HUES48 (cell line): ENCODE results near the gene HOXB5.

Source experiments
- H3K27ac ChIP-seq: one replicate; pipeline ENCODE4 v1.7.0; 2013; ENCODE audit warnings: low read depth, low read length, inconsistent platforms
- H3K27me3 ChIP-seq: 2 replicates; pipeline ENCODE4 v1.6.1; 2013; ENCODE audit warnings: mild to moderate bottlenecking, low read length; ENCODE audit not compliant: control insufficient read depth, insufficient read depth
- H3K36me3 ChIP-seq: 2 replicates; pipeline ENCODE4 v1.6.1; 2013; ENCODE audit warnings: low read length; ENCODE audit not compliant: control insufficient read depth, insufficient read depth
- H3K4me1 ChIP-seq: 2 replicates; pipeline ENCODE4 v1.6.1; 2013; ENCODE audit warnings: mild to moderate bottlenecking, low read length; ENCODE audit not compliant: control insufficient read depth, insufficient read depth
- H3K4me3 ChIP-seq: 2 replicates; pipeline ENCODE4 v1.5.1; 2013; ENCODE audit warnings: mild to moderate bottlenecking, low read depth, low read length
- H3K9ac ChIP-seq: 2 replicates; pipeline ENCODE4 v1.6.1; 2013; ENCODE audit warnings: mild to moderate bottlenecking, low read depth, low read length, moderate library complexity
- H3K9me3 ChIP-seq: 2 replicates; pipeline ENCODE4 v1.6.1; 2013; ENCODE audit warnings: low read length; ENCODE audit not compliant: control insufficient read depth, insufficient read depth

HOXB5 gene

GRCh38 chr17:48546924-48547807 lies 46.4 kb downstream of the HOXB5 start:
- Histone ChIP-seq H3K4me1 (peaks cover 50% of the 10 kb centered on the region), H3K36me3 (no peaks in the 10 kb centered on the region), H3K9me3 (no peaks in the 10 kb centered on the region), H3K9ac (no peak overlapping the region), H3K27ac (no peak overlapping the region), H3K27me3 (peaks cover 100% of the 10 kb centered on the region), H3K4me3 (peak overlapping the region; percentile 16; the same call in 1 of the 2 replicates)

- Histone ChIP-seq H3K9me3 (no peaks in the 10 kb centered on the region), H3K9ac (no peak overlapping the region), H3K4me1 (peaks cover 54% of the 10 kb centered on the region), H3K4me3 (peak overlapping the region; percentile 5; the same call in 1 of the 2 replicates), H3K27ac (no peak overlapping the region), H3K27me3 (peaks cover 100% of the 10 kb centered on the region), H3K36me3 (no peaks in the 10 kb centered on the region)
Measured at GRCh38 chr17:48546137-48546923, 47.2 kb downstream of the HOXB5 start.

- Histone ChIP-seq H3K4me3 (no peak overlapping the region), H3K4me1 (peaks cover 59% of the 10 kb centered on the region), H3K9ac (no peak overlapping the region), H3K36me3 (no peaks in the 10 kb centered on the region), H3K27ac (no peak overlapping the region), H3K9me3 (no peaks in the 10 kb centered on the region), H3K27me3 (peaks cover 100% of the 10 kb centered on the region)
Measured at GRCh38 chr17:48545539-48545938, 48.0 kb downstream of the HOXB5 start.

- no peak within 1 kb of the TSS for H3K27ac ChIP-seq
- H3K27me3 ChIP-seq = peaks cover 100% of the 10 kb centered on the region
- no peak within 1 kb of the TSS for H3K9ac ChIP-seq
- peak within 1 kb of the TSS; percentile 32 for H3K4me3 ChIP-seq
- H3K36me3 ChIP-seq = no peaks in the 10 kb centered on the region
- H3K9me3 ChIP-seq = no peaks in the 10 kb centered on the region
- H3K4me1 ChIP-seq = peaks cover 59% of the 10 kb centered on the region
Measured at GRCh38 chr17:48545022-48545375, 48.6 kb downstream of the HOXB5 start, which contains the start of gene HOXB2. HOXB2 (minus strand) TSS chr17:48545109; CDS start chr17:48544911, 198 bp downstream.

GRCh38 chr17:48544349-48545021 lies 49.1 kb downstream of the HOXB5 start:
- Histone ChIP-seq H3K9me3 (no peaks in the 10 kb centered on the region), H3K27me3 (peaks cover 100% of the 10 kb centered on the region), H3K4me1 (peaks cover 56% of the 10 kb centered on the region), H3K4me3 (peak overlapping the region; percentile 32), H3K27ac (no peak overlapping the region), H3K36me3 (no peaks in the 10 kb centered on the region), H3K9ac (no peak overlapping the region)

GRCh38 chr17:48543854-48544348 lies 49.7 kb downstream of the HOXB5 start:
- Histone ChIP-seq H3K4me3 (peak overlapping the region; percentile 32), H3K27ac (no peak overlapping the region), H3K27me3 (peaks cover 100% of the 10 kb centered on the region), H3K9ac (no peak overlapping the region), H3K4me1 (peaks cover 50% of the 10 kb centered on the region), H3K9me3 (no peaks in the 10 kb centered on the region), H3K36me3 (no peaks in the 10 kb centered on the region)

- Histone ChIP-seq H3K9ac (no peak overlapping the region), H3K27me3 (peaks cover 98% of the 10 kb centered on the region), H3K27ac (no peak overlapping the region), H3K36me3 (no peaks in the 10 kb centered on the region), H3K4me1 (peaks cover 44% of the 10 kb centered on the region), H3K4me3 (peak overlapping the region; percentile 59), H3K9me3 (no peaks in the 10 kb centered on the region)
Measured at GRCh38 chr17:48543107-48543853, 50.3 kb downstream of the HOXB5 start.

GRCh38 chr17:48542698-48543106 lies 50.9 kb downstream of the HOXB5 start:
- Histone ChIP-seq H3K4me3 (peak overlapping the region; percentile 59), H3K27ac (no peak overlapping the region), H3K9ac (no peak overlapping the region), H3K4me1 (peaks cover 40% of the 10 kb centered on the region), H3K9me3 (no peaks in the 10 kb centered on the region), H3K36me3 (no peaks in the 10 kb centered on the region), H3K27me3 (peaks cover 95% of the 10 kb centered on the region)

GRCh38 chr17:48542114-48542656 lies 51.4 kb downstream of the HOXB5 start:
- Histone ChIP-seq H3K27me3 (peaks cover 95% of the 10 kb centered on the region), H3K4me1 (peaks cover 35% of the 10 kb centered on the region), H3K27ac (no peak overlapping the region), H3K4me3 (peak overlapping the region; percentile 59), H3K9ac (no peak overlapping the region), H3K36me3 (no peaks in the 10 kb centered on the region), H3K9me3 (no peaks in the 10 kb centered on the region)

GRCh38 chr17:48541577-48542113 lies 51.9 kb downstream of the HOXB5 start:
- Histone ChIP-seq H3K4me1 (peaks cover 29% of the 10 kb centered on the region), H3K36me3 (no peaks in the 10 kb centered on the region), H3K9me3 (no peaks in the 10 kb centered on the region), H3K27ac (no peak overlapping the region), H3K27me3 (peaks cover 92% of the 10 kb centered on the region), H3K9ac (no peak overlapping the region), H3K4me3 (peak overlapping the region; percentile 59)
